ENCODE results near the gene CD81.
"Not testable (repeated sequence)": the region's sequence is repeated elsewhere in the genome, so short reads cannot be mapped to it uniquely, and the experiment has no call there.

CD81 gene, protein sequence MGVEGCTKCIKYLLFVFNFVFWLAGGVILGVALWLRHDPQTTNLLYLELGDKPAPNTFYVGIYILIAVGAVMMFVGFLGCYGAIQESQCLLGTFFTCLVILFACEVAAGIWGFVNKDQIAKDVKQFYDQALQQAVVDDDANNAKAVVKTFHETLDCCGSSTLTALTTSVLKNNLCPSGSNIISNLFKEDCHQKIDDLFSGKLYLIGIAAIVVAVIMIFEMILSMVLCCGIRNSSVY

DNA sequence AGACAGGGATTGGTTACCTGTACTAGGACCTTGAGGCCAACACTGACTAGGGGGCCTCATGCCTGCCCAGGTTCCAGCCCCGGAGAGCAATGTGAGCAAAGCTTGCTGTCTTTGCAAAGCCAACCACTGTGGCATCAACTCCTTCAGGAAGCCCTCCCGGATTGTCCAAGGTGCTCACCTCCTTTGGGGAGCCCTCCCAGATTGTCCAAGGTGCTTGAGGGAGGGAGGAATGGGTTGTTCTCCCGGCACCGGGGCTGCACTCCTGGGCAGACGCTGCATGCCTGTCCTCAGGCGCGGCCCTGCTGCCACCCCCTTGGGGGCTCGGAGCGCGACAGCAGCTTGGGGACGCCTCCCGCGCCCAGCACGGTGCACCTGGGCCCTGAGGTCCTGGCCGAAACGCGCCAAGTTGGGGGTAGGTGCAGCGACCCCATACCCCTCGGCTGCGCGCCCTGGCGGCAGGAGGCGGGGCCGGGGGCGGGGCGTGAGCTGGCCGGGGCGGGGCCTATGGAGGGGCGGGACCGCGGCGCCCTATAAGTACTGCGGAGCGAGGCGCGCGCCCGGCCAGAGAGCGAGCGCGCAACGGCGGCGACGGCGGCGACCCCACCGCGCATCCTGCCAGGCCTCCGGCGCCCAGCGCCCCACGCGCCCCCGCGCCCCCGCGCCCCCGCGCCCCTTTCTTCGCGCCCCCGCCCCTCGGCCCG lies at the start of gene CD81:
CD81 (plus strand) TSS at position 560 of the 701 bp plus-strand sequence. CDS start 240 bp downstream, outside the sequence.
- peak; percentile 56 to 73 for DNase-seq

DNA sequence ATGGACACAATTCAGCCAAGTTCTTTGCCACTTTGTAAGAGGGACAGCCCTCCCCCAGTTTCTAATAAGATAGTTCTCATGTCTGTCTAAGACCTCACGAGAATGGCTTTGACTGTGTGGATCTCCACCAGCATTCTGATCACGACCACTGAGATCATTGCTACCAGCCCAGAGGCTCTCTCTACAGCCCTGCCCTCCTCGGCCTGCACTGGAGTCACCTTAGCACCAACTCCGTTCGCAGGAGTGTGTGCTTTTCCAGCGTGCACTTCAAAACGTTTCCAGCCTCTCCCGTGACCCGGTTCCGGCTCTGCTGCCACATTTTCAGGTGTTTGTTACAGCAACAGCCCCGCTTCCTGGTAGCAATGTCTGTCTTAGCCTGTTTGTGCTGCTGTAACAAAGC lies 49.1 kb upstream of the CD81 start:
- DNase-seq, result no peak

DNA sequence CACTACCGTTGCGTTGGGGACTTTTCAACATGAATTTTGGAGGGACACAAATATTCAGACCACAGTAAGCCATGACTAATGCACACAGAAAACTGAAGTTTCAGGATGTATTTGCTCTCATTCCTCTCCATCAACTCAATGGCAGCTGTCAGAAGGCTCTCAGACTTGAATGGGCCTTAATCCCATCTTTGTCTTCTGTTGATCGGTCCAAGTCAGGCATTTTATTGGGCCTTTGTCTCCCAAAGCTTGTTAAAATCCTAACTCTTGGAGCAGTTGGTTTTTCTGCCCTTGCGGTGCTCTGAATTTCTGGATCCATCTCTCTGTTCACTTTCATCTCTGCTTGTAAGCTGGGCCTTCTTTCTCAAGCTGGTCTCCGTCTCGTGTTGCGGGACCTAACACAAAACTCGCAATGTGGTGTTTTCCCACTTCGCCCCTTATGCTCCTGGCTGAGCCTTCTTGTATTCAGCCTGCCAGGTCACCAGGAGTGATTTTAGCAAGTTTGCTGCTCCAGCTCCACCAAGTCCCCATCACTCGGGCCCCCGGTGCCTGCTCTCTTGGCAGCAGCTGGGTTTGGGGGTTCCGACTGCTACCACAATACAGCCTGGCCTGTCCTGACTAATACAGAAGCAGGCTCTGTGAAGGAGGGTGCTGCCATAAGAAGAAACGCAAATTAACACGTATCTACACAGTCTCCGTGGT lies 48.3 kb upstream of the CD81 start:
- DNase-seq, result no peak

DNA sequence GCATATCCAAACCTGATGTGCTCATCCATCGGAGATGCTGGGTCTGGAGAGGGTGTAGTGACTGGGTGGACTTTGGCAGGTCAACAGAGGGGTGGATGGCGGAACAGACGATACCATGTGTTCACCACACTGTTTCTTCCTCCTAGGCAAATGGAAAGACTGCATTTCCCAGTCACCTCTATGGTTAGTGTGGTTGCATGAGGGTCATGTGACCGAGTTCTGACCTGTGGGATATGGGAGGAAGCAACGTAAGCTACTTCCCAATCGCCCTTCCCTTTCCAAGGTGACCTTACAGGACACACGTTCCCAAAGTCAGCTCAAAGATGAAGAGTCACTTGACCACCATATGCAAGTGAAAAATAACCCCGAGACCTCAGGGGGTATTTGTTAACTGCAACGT lies 47.6 kb upstream of the CD81 start:
- no peak for DNase-seq

DNA sequence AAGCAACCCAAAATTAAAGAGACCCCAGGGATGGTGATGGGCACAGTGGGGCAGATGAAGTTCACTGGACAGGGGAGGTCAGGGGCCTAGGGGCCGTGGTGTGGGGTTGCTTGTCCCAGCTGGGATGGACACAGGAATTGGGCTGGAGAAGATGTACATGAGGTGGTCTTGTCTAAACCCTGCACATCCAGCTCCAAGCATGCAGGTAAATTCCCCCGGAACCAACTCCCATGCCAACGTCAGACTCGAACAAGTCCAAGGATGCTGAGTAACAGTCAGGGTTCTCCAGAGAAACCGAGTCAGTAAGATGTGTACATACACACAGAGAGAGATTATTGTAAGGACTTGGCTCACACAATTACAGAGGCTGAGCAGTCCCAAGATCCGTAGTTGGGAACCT lies 46.4 kb upstream of the CD81 start:
- DNase-seq, result no peak

DNA sequence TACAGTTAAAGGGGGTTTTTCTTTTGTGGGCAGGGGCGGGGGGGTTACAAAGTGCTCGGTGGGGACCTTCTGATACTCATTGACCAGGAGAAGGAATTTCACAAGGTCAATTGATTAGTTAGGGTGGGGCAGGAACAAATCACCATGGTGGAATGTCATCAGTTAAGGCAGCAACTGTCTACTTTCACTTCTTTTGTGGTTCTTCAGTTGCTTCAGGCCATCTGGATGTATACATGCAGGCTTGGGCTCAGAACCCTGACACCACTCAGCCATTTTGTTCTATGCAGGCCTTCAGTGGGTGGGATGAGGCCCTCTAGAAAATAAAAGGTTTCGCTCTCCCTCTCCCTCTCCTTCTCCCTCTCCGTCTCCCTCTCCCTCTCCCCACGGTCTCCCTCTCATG lies 45.7 kb upstream of the CD81 start:
- no peak for DNase-seq

DNA sequence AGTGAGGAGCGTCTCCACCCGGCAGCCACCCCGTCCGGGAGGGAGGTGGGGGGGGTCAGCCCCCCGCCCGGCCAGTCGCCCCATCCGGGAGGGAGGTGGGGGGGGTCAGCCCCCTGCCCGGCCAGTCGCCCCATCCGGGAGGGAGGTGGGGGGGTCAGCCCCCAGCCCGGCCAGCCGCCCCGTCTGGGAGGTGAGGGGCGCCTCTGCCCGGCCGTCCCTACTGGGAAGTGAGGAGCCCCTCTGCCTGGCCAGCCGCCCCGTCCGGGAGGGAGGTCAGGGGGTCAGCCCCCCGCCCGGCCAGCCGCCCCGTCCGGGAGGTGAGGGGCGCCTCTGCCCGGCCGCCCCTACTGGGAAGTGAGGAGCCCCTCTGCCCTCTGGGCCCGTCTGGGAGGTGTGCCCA lies 44.5 kb upstream of the CD81 start:
- not testable (repeated sequence) for DNase-seq

DNA sequence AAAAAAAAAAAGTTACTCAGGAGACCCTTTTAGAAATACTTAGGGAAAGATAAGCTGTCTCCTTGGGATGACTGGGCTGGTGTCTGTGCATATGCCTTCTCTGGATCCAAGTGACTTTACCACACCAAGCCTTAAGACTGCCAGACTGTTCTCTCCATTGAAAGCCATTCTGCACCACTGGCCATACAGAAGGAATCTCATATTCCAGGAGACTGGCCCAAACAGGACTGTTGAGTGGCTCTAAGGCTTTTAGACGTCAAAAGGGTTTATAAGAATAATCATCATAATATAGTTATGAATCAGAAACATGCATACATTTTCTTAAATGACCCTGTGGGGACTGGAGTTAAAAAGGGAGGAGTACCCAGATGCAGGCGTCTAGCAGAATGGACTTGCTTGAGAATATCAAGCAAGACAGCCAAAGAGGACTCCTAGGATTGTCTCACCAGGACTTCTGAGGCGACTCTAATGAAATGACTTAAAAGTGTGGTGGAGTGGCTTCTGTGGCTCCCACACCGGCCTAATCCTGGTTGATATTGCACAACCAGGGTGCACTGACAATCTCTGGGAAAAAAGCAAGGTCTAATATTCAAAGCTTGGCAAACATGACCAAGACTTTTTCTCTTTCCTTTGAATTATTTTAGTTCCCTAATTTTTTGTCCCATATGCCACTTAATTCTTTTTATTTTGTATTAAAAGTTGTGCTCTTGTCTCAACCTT lies 43.5 kb upstream of the CD81 start:
- not testable (repeated sequence) for DNase-seq

DNA sequence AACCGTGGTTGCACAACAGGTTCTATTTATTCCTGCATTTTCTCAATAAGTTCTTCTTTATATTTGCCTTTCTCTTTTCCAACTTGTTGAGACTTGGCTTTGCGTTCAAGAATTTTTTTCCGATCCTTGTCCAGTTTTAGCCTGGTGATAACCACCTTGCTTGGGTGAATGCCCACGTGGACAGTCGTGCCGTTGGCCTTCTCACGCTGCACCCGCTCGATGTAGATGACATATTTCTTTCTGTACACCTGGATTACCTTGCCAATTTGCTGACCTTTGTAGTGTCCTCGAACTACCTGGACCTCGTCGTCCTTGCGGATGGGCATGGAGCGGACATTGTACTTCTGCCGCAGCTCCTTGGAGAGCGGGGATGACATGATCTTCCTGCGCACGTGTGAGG lies 41.8 kb upstream of the CD81 start:
- not testable (repeated sequence) for DNase-seq

DNA sequence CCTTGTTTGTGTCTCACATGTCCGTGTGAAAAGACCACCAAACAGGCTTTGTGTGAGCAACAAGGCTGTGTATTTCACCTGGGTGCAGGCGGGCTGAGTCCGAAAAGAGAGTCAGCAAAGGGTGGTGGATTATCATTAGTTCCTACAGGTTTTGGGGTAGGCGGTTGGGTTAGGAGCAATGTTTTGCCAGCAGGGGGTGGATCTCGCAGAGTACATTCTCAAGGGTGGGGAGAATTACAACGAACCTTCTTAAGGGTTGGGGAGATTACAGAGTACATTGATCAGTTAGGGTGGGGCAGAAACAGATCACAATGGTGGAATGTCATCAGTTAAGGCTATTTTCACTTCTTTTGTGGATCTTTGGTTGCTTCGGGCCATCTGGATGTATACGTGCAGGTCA lies 38.4 kb upstream of the CD81 start:
- DNase-seq, result peak in 1 of 2 donors; percentile 9

DNA sequence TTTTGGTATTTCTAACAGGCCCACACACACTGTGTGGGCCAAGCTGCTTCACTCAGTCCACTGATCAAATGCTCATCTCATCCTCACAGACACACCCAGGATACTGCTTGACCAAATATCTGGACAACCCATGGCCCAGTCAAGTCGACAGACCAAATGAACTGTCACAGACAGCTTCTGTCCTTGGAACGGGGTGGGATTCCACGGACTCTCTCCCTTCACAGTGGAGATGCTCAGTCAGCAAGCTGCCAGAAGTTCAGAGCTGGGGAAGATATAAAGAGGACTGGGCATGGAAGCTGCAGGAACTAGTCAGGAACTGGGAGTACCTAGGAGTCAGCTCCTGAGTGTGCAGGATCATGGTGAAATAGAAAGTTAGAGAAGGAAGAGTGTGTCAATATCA lies 34.6 kb upstream of the CD81 start:
- no peak for DNase-seq

DNA sequence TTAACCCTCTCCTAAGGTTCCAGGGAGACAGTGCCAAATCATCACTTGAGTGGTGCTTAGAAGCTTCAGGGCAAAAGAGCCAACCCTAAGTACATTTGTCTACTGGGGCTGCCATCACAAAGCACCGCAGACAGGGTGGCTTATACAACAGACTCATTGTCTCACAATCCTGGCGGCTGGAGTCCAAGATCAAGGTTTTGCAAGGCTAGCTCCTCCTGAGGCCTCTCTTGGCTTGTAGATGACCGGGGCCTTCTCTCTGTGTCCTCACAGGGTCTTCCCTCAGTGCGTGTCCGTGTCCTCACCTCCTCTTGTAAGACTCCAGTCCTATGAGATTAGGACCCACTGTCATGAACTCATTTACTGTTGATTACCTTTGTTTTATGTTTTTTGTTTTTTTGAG lies 34.1 kb upstream of the CD81 start:
- no peak for DNase-seq

DNA sequence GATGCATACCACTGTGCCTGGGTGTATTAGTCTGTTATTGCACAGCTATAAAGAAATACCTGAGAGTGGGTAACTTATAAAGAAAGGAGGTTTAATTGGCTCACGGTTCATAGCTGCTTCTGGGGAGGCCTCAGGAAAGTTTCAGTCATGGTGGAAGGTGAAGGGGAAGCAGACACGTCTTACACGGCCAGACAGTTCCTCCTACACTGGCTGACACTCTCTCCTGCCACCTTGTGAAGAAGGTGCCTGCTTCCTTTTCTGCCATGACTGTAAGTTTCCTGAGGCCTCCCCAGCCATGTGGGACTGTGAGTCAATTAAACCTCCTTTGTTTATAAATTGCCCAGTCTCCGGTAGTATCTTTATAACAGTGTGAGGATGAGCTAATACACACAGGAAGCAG lies 33.6 kb upstream of the CD81 start:
- no peak for DNase-seq

DNA sequence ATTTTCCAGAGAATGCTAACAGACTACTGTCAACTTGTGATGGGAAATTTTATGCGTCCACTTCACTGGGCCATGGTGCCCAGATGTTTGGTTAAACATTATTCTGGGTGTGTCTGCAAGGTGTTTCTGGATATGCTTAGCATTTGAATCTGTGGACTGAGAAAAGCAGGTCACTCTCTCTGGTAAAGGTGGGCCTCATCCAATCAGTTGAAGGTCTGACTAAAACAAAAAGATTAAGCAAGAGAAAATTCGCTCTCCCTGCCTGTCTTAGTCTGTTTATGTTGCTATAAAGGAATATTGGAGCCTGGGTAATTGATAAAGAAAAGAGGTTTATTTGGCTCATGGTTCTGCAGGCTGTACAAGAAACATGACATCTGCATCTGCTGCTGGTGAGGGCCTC lies 32.1 kb upstream of the CD81 start:
- no peak for DNase-seq

DNA sequence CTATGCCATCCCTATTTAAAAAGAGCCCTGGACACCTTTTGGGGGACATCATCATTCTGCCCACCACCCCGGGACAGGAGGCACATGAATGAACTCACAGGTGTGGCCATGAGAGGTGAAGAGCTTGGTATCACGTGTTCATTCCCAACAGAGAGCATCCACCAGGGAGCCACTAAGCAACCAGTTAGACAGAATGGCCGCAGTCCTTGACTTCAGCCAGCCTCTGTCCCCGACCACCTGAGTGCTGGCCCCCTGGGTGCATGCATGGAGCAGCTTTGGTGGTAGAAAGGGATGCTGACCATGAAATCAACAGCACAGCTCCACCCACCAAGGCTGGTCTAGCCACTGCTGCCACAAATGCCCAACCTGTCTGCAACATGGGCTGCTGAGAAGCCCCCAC lies 31.1 kb upstream of the CD81 start:
- DNase-seq, result no peak

DNA sequence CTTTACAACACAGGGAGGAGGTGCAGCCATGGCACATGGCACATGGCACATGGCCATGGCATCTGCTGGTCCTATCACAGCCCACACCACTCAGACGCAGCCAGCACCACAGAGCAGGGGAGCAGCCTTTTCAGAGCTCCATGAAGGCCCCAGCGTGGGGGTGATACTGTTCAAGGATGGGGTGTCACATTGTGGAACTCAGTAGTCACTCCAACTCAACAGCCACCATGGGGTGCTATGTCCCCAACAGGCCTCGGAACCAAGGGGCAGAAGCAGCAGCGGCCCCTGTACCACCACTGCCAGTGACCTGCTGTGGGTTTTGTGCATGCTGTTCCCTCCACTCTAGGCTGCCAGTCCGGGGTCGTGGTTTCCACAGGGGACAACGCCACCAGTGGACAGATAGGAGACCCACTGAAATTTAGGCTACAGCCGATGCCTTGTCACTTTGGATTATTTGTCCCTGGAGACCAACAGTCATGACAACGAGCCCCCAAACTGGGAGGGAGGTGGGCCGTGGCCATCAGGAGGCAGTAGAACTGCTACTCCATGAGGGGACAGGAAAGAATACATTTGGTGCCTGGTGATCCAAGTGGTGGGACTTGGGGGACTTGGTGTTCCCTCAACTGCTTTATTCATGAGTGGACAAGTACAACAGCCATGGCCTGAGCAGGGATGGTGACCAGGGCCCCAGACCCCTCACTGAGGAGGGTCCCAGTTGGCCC lies 30.4 kb upstream of the CD81 start:
- no peak for DNase-seq

DNA sequence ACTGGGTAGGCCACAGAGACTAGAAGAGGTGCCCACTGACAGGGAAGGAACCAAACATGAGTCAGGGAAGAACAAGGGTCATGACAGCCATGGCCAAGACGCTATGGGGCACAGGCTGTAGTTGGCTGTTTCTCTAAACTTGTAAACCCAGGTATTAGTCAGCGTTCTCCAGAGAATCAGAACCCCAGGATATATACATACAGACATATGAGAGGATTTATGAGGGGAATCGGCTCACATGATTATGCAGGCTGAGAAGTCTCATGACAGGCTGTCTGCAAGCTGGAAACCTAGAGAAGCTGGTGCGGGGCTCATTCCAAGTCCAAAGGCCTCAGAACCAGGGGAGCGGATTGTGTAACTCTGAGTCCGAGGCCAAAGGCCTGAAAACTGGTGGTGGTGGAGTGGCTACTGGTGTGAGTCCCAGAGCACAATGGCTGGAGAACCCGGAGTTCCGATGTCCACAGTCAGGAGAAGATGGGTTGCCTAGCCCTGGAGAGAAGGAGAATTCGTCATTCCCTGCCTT lies 29.7 kb upstream of the CD81 start:
- no peak for DNase-seq

DNA sequence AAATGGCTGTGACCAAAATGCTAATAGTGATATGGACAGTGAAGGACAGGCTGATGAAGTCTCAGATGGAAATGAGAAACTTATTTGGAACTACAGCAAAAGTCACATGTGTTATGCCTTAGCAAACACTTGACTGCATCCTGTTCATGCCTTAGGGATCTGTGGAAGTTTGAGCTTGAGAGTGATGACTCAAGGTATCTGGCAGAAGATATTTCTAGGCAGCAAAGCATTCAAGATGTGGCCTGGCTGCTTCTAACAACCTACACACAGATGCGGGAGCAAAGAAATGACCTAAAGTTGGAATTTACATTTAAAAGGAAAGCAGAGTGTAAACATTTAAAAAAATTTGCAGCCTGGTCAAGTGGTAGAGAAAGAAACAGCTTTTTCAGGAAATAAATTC lies 28.1 kb upstream of the CD81 start:
- DNase-seq, result no peak

DNA sequence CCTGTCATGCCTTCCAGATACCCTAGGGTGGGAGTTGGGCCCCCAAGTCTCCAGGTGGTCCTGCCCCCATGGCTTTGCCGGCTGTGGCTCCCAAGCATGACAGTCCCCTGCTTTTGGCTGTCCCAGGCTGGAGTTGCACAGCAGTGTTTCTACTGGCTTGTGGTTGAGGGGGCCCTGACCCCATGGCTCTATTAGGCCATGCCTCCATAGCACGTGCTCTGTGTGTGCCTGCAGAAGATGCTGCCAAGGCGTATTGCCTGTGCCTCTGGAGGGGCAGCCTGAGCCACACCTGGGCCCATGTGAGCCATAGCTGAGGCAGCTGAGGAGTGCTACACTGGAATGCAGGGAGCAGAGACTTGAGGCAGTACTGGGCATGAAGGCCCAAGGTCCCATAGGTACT lies 25.4 kb upstream of the CD81 start:
- no peak for DNase-seq

DNA sequence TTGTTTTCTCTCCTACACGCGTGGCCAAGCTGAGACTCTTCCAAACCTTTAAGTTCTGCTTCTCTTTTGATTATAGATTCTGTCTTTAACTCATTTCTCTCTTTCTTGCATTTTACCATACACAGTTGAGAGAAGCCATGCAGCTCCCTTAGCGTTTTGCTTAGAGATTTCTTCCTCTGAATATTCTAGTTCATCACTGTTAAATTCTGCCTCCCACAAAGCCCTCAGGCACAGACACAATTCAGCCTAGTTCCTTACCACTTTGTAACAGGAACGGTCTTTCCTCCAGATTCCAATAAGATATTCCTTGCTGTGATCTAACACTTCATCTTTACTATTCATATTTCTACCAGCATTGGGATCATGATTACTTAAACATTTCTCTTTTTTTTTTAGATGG lies 24.7 kb upstream of the CD81 start:
- no peak for DNase-seq

DNA sequence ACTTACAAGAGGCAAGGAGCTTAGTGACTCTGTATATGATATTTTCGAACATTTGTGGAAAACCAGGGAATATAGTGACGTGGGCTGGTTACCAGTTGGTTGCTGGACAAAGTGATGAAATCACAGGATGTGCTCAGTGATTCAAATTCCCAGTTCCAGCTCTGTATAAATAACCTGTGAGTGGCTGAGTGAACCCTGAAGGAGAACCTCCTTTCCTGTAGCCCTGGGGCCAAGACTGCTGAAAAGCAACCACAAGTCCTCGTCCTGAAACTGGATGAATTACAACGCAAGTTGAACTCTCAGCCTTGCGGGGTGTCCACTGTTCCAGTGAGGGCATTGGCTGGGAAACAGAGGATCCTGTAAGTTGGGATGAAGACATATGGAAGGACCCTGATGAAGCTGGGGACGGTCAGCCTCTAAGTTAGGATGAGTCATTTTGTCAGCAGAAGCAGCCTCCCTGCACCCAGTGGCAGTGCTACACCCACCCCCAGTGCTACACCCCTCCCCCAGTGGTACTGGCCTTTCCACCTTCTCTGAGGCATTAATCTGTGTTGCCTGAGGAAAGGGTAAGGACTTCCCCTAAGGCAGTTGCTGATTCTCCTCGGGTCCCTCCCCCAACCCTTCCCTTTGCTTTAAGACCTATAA lies 22.0 kb upstream of the CD81 start:
- no peak for DNase-seq

DNA sequence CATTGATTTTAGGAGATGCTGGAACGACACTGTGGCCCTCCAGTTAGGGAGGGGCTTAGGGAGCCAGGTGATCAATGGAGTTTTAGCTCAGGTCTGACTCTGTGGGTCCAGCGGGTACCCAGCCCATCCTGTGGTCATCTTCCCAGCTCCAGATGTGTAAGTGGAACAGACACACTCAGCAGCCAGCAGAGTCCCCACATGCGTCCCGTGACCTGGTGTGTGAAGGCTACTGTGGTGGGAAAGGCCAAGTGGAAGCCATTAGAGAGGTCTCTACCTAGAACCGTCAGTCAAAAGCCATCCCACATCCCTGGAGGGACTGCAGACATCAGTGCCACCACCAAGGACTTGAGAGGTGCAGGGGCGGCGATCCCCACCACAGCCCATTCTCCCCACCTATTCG lies 19.9 kb upstream of the CD81 start:
- DNase-seq, result no peak

Measured in CD4-positive, alpha-beta T cell treated with Interleukin-1 beta for 1 hour (primary cell).